Lower leg skin (tissue), 3 donors: ENCODE results near the gene NR6A1.

Experiments
- CTCF ChIP-seq, 3 donors: fragments of 450-650 bp; IDR thresholded peaks; one replicate each; pipeline ENCODE4 v1.5.1; 2016; ENCODE audit warnings: antibody characterized with exemption in 3 of 3, mild to moderate bottlenecking in 3 of 3, moderate library complexity in 2 of 3
- POLR2A ChIP-seq, 2 donors: fragments of 450-650 bp; IDR thresholded peaks; one replicate each; pipeline ENCODE4 v1.6.1; 2016 to 2017; ENCODE audit warnings: antibody characterized with exemption in 2 of 2, mild to moderate bottlenecking in 1 of 2, moderate library complexity in 1 of 2

GRCh38 chr9:124716808-124717207, 54.3 kb downstream of the NR6A1 start:
- TF ChIP-seq POLR2A (IDR thresholded peaks at IDR 0.05) (no peak), CTCF (IDR thresholded peaks at IDR 0.05) (no peak)
